ENCODE data around the gene MYCBP.
"Not testable (repeated sequence)": the region's sequence is repeated elsewhere in the genome, so short reads cannot be mapped to it uniquely, and the experiment has no call there.

The MYCBP gene

GRCh38 chr1:38873027-38873969 lies at the start of gene MYCBP:
Gene MYCBP, minus strand, starts transcription at chr1:38873348. Its CDS starts 43 bp downstream, at chr1:38873305.
- peak; percentile 65 for DNase-seq

GRCh38 chr1:38919130-38919529 lies 46.0 kb upstream of the MYCBP start:
- DNase-seq = no peak

- no peak for DNase-seq
These were observed 45.4 kb upstream of the MYCBP start for GRCh38 chr1:38918568-38918967.

GRCh38 chr1:38917772-38918171 lies 44.6 kb upstream of the MYCBP start:
- DNase-seq = no peak

- no peak for DNase-seq
These were observed 44.2 kb upstream of the MYCBP start for GRCh38 chr1:38917337-38917736.

GRCh38 chr1:38915352-38915948 lies 42.3 kb upstream of the MYCBP start:
- no peak for DNase-seq

GRCh38 chr1:38914908-38915307 lies 41.8 kb upstream of the MYCBP start:
- not testable (repeated sequence) for DNase-seq

GRCh38 chr1:38908821-38909220 lies 35.7 kb upstream of the MYCBP start:
- no peak for DNase-seq

GRCh38 chr1:38905985-38906384 lies 32.8 kb upstream of the MYCBP start:
- DNase-seq = no peak

- DNase-seq = no peak
These were observed 26.4 kb upstream of the MYCBP start for GRCh38 chr1:38899560-38899959.

GRCh38 chr1:38898653-38899230 lies 25.6 kb upstream of the MYCBP start:
- DNase-seq = no peak

GRCh38 chr1:38896169-38896568 lies 23.0 kb upstream of the MYCBP start:
- no peak for DNase-seq

GRCh38 chr1:38892976-38893375 lies 19.8 kb upstream of the MYCBP start:
- DNase-seq = no peak

GRCh38 chr1:38891753-38892152 lies 18.6 kb upstream of the MYCBP start:
- no peak for DNase-seq

- DNase-seq = no peak
These were observed 16.4 kb upstream of the MYCBP start for GRCh38 chr1:38889589-38889988.

- DNase-seq = no peak
These were observed 15.5 kb upstream of the MYCBP start for GRCh38 chr1:38888423-38889333.

GRCh38 chr1:38885092-38885491 lies 11.9 kb upstream of the MYCBP start:
- no peak for DNase-seq

GRCh38 chr1:38881487-38881886 lies 8.3 kb upstream of the MYCBP start, which contains the start of gene GJA9:
Gene GJA9, minus strand, starts transcription at chr1:38881587. Its CDS starts 5,489 bp downstream, at chr1:38876098.
- no peak for DNase-seq

- DNase-seq = no peak
These were observed 2.7 kb upstream of the MYCBP start for GRCh38 chr1:38875811-38876210.

- DNase-seq = no peak
These were observed 634 bp downstream of the MYCBP start for GRCh38 chr1:38872401-38873026.

GRCh38 chr1:38870996-38871395 lies 2.2 kb downstream of the MYCBP start:
- DNase-seq = no peak

- DNase-seq = no peak
These were observed 5.9 kb downstream of the MYCBP start for GRCh38 chr1:38867208-38867607.
